Muscle of leg (tissue), 16 donors: ENCODE data around the gene CEBPA. TPM values are rescaled to one million over a fixed set of nuclear protein-coding genes. Genes with fewer than 3 reads are reported as not detected.
A peak's percentile ranks its signal among the peaks of the same experiment; 100 is the strongest.

ENCODE experiments used
- DNase-seq: peaks from one replicate; pipeline ENCODE4 v3.0.0; 2013
- H3K27ac ChIP-seq: one replicate; pipeline ENCODE4 v1.5.1; 2013; ENCODE audit warnings: mild to moderate bottlenecking, low read length, control low read depth
- H3K27me3 ChIP-seq: one replicate; pipeline ENCODE4 v1.6.1; 2013; ENCODE audit warnings: low read length; ENCODE audit not compliant: control insufficient read depth, insufficient read depth
- H3K36me3 ChIP-seq: one replicate; pipeline ENCODE4 v1.6.1; 2013; ENCODE audit warnings: low read length; ENCODE audit not compliant: control insufficient read depth, insufficient read depth
- H3K4me1 ChIP-seq: one replicate; pipeline ENCODE4 v1.6.1; 2013; ENCODE audit warnings: low read length; ENCODE audit not compliant: control insufficient read depth, insufficient read depth
- H3K4me3 ChIP-seq: one replicate; pipeline ENCODE4 v1.5.1; 2013; ENCODE audit warnings: low read length, control low read depth
- H3K9me3 ChIP-seq: replicated peaks from 2 replicates; pipeline ENCODE4 v1.6.1; 2013; ENCODE audit warnings: low read depth, low read length; ENCODE audit not compliant: control insufficient read depth
- WGBS: methylation state at CpG from one replicate; pipeline ENCODE4 v1.1.5; 2013; ENCODE audit warnings: missing lambda C conversion rate; ENCODE audit not compliant: insufficient coverage; 5-methylcytosine and 5-hydroxymethylcytosine counted together
- long read RNA-seq, 11 donors: transcript quantifications; one replicate each; lab custom pipeline, GENCODE V29; 2026
- polyA plus RNA-seq, 8 donors: library from polyadenylated mRNA; unstranded; fragments of 120-200 nt; gene quantifications; one replicate each; pipeline versions ENCODE4 v1.2.1 to v1.2.3, GENCODE V29; 2013; ENCODE audit warnings: inconsistent platforms in 1 of 8, low replicate concordance in 1 of 8; ENCODE audit not compliant: insufficient read length in 8 of 8, insufficient read depth in 1 of 8
- total RNA-seq: library from RNA; stranded (reverse); fragments of 120-200 nt; gene quantifications from one replicate; pipeline ENCODE4 v1.2.4, GENCODE V29; 2013

CEBPA gene
- 7.4 TPM for total RNA-seq
- polyA plus RNA-seq = 10 to 100 TPM in 1 of 8 donors, 1 to 10 TPM in 7; 3.9 to 11.3 (median 5.3) TPM
- long read RNA-seq, donor 1, partial matches to known transcripts = 0 of 4 reads
- long read RNA-seq, donor 1, other reads (novel, unspliced or antisense) = 0 of 4 reads
- long read RNA-seq, donor 2, partial matches to known transcripts = 0 of 4 reads
- long read RNA-seq, donor 2, other reads (novel, unspliced or antisense) = 0 of 4 reads
- long read RNA-seq, donor 3, transcript CEBPA-201 (1 exons, 2,631 nt) = major isoform, 19 of 19 reads
- long read RNA-seq, donor 3, partial matches to known transcripts = 0 of 19 reads
- long read RNA-seq, donor 3, other reads (novel, unspliced or antisense) = 0 of 19 reads
- long read RNA-seq, donor 4, transcript CEBPA-201 (1 exons, 2,631 nt) = major isoform, 9 of 9 reads
- long read RNA-seq, donor 4, partial matches to known transcripts = 0 of 9 reads
- long read RNA-seq, donor 4, other reads (novel, unspliced or antisense) = 0 of 9 reads
- long read RNA-seq, donor 5, transcript CEBPA-201 (1 exons, 2,631 nt) = major isoform, 16 of 16 reads
- long read RNA-seq, donor 5, partial matches to known transcripts = 0 of 16 reads
- long read RNA-seq, donor 5, other reads (novel, unspliced or antisense) = 0 of 16 reads
- long read RNA-seq, donor 6, transcript CEBPA-201 (1 exons, 2,631 nt) = major isoform, 9 of 9 reads
- long read RNA-seq, donor 6, partial matches to known transcripts = 0 of 9 reads
- long read RNA-seq, donor 6, other reads (novel, unspliced or antisense) = 0 of 9 reads
- long read RNA-seq, donor 7, transcript CEBPA-201 (1 exons, 2,631 nt) = major isoform, 13 of 13 reads
- long read RNA-seq, donor 7, partial matches to known transcripts = 0 of 13 reads
- long read RNA-seq, donor 7, other reads (novel, unspliced or antisense) = 0 of 13 reads
- long read RNA-seq, donor 8, transcript CEBPA-201 (1 exons, 2,631 nt) = major isoform, 7 of 7 reads
- long read RNA-seq, donor 8, partial matches to known transcripts = 0 of 7 reads
- long read RNA-seq, donor 8, other reads (novel, unspliced or antisense) = 0 of 7 reads
- long read RNA-seq, donor 9, transcript CEBPA-201 (1 exons, 2,631 nt) = major isoform, 6 of 6 reads
- long read RNA-seq, donor 9, partial matches to known transcripts = 0 of 6 reads
- long read RNA-seq, donor 9, other reads (novel, unspliced or antisense) = 0 of 6 reads
- long read RNA-seq, donor 10, transcript CEBPA-201 (1 exons, 2,631 nt) = major isoform, 16 of 16 reads
- long read RNA-seq, donor 10, partial matches to known transcripts = 0 of 16 reads
- long read RNA-seq, donor 10, other reads (novel, unspliced or antisense) = 0 of 16 reads
- long read RNA-seq, donor 11, transcript CEBPA-201 (1 exons, 2,631 nt) = major isoform, 19 of 19 reads
- long read RNA-seq, donor 11, partial matches to known transcripts = 0 of 19 reads
- long read RNA-seq, donor 11, other reads (novel, unspliced or antisense) = 0 of 19 reads

- H3K36me3 ChIP-seq = no peaks in the 10 kb centered on the region
- peak; percentile 97 for DNase-seq
- peak within 1 kb of the TSS; percentile 82 for H3K27ac ChIP-seq
- under 1% methylated on average over 105 of the region's 111 CpGs for WGBS
- H3K4me3 ChIP-seq = peak within 1 kb of the TSS; percentile 80
- peaks cover 42% of the 10 kb centered on the region for H3K4me1 ChIP-seq
- H3K27me3 ChIP-seq = peaks cover 56% of the 10 kb centered on the region
- H3K9me3 ChIP-seq = no peaks in the 10 kb centered on the region
Measured at GRCh38 chr19:33302175-33302973, at the start of gene CEBPA. CEBPA (minus strand) TSS chr19:33302534; CDS start chr19:33302414, 120 bp downstream.

GRCh38 chr19:33350538-33351309, 48.4 kb upstream of the CEBPA start:
- 69% methylated on average over 9 of the region's 12 CpGs for WGBS
- Histone ChIP-seq H3K9me3 (peaks cover 4% of the 10 kb centered on the region), H3K27ac (no peak overlapping the region), H3K36me3 (no peaks in the 10 kb centered on the region), H3K4me3 (no peak overlapping the region), H3K4me1 (no peaks in the 10 kb centered on the region), H3K27me3 (peaks cover 5% of the 10 kb centered on the region)
- peak; percentile 39 for DNase-seq

GRCh38 chr19:33349319-33350289, 47.3 kb upstream of the CEBPA start:
- WGBS = 88% methylated on average over 1 of the region's 12 CpGs
- Histone ChIP-seq H3K4me3 (no peak overlapping the region), H3K27ac (no peak overlapping the region), H3K9me3 (no peaks in the 10 kb centered on the region), H3K36me3 (no peaks in the 10 kb centered on the region), H3K4me1 (peaks cover 4% of the 10 kb centered on the region), H3K27me3 (peaks cover 5% of the 10 kb centered on the region)
- no peak for DNase-seq

GRCh38 chr19:33348301-33349010, 46.1 kb upstream of the CEBPA start:
- 68% methylated on average over 5 of the region's 12 CpGs for WGBS
- Histone ChIP-seq H3K9me3 (no peaks in the 10 kb centered on the region), H3K27me3 (peaks cover 7% of the 10 kb centered on the region), H3K4me1 (peaks cover 9% of the 10 kb centered on the region), H3K27ac (no peak overlapping the region), H3K36me3 (no peaks in the 10 kb centered on the region), H3K4me3 (no peak overlapping the region)
- no peak for DNase-seq

- peaks cover 7% of the 10 kb centered on the region for H3K27me3 ChIP-seq
Measured at GRCh38 chr19:33347300-33347699, 45.0 kb upstream of the CEBPA start.

GRCh38 chr19:33346665-33347064, 44.3 kb upstream of the CEBPA start:
- Histone ChIP-seq H3K36me3 (no peaks in the 10 kb centered on the region), H3K4me1 (peaks cover 9% of the 10 kb centered on the region), H3K9me3 (no peaks in the 10 kb centered on the region), H3K27me3 (peaks cover 7% of the 10 kb centered on the region), H3K27ac (no peak overlapping the region), H3K4me3 (no peak overlapping the region)
- no peak for DNase-seq

More at GRCh38 chr19:33347300-33347699, 45.0 kb upstream of the CEBPA start:
- Histone ChIP-seq H3K9me3 (no peaks in the 10 kb centered on the region), H3K4me3 (no peak overlapping the region), H3K4me1 (peaks cover 9% of the 10 kb centered on the region), H3K27ac (no peak overlapping the region), H3K36me3 (no peaks in the 10 kb centered on the region)
- DNase-seq = no peak
- WGBS = 75% methylated on average over 6 of the region's 10 CpGs

- peak overlapping the region; percentile 39 for H3K27ac ChIP-seq
- H3K27me3 ChIP-seq = peaks cover 10% of the 10 kb centered on the region
- no CpG with 5 or more reads among the region's 6 CpGs for WGBS
- H3K4me1 ChIP-seq = peaks cover 9% of the 10 kb centered on the region
- no peaks in the 10 kb centered on the region for H3K9me3 ChIP-seq
- DNase-seq = no peak
- no peaks in the 10 kb centered on the region for H3K36me3 ChIP-seq
- no peak overlapping the region for H3K4me3 ChIP-seq
Measured at GRCh38 chr19:33345163-33345562, 42.8 kb upstream of the CEBPA start.
